OCI-LY3 (cell line): ENCODE data around the gene LMBRD2.
"Not testable (repeated sequence)": the region's sequence is repeated elsewhere in the genome, so short reads cannot be mapped to it uniquely, and the experiment has no call there.

Experiments
- H2AFZ ChIP-seq: fragments of 200-600, 300-600 bp; shearing (Covaris generic); 2 replicates; pipeline ENCODE4 v1.6.0; 2014; ENCODE audit warnings: antibody characterized with exemption, low read depth, low read length
- H3K27ac ChIP-seq: fragments of 200-600, 300-600 bp; sonication (generic); 2 replicates; pipeline ENCODE4 v1.5.1; 2014; ENCODE audit warnings: mild to moderate bottlenecking, low read length, moderate library complexity, mixed read lengths
- H3K27me3 ChIP-seq: fragments of 200-600, 300-600 bp; sonication (generic); 2 replicates; pipeline ENCODE4 v1.6.1; 2014; ENCODE audit warnings: low read depth, low read length, mixed read lengths
- H3K36me3 ChIP-seq: fragments of 200-600, 300-600 bp; sonication (generic); replicated peaks from 2 replicates; pipeline ENCODE3; 2014; ENCODE audit warnings: low read depth, low read length, mixed read lengths
- H3K4me1 ChIP-seq: fragments of 300-600, 200-600 bp; sonication (generic); 2 replicates; pipeline ENCODE4 v1.6.1; 2014; ENCODE audit warnings: low read length, mixed read lengths
- H3K4me2 ChIP-seq: fragments of 200-600, 300-600 bp; sonication (generic); 2 replicates; pipeline ENCODE4 v1.6.1; 2014; ENCODE audit warnings: low read length, mixed read lengths
- H3K4me3 ChIP-seq: fragments of 300-600, 200-600 bp; sonication (generic); 2 replicates; pipeline ENCODE4 v1.5.1; 2014; ENCODE audit warnings: antibody characterized with exemption, mild to moderate bottlenecking, low read length, moderate library complexity
- H3K79me2 ChIP-seq: fragments of 300-600, 200-600 bp; shearing (Covaris generic); 2 replicates; pipeline ENCODE4 v1.6.1; 2014; ENCODE audit warnings: mild to moderate bottlenecking, low read length, mixed read lengths
- H3K9ac ChIP-seq: fragments of 300-600, 200-600 bp; shearing (Covaris generic); 2 replicates; pipeline ENCODE4 v1.6.0; 2014; ENCODE audit warnings: mild to moderate bottlenecking, low read length, moderate library complexity
- H3K9me3 ChIP-seq: fragments of 200-600, 300-600 bp; shearing (Covaris generic); 2 replicates; pipeline ENCODE4 v1.6.1; 2014; ENCODE audit warnings: low read length, mixed read lengths; ENCODE audit not compliant: insufficient read depth
- H4K20me1 ChIP-seq: fragments of 200-600, 300-600 bp; sonication (generic); 2 replicates; pipeline ENCODE4 v1.6.1; 2016; ENCODE audit warnings: low read length, mixed read lengths; ENCODE audit not compliant: insufficient read depth
- EZH2phosphoT487 ChIP-seq: fragments of 200-600 bp; shearing (Covaris generic); IDR thresholded peaks from 2 replicates; pipeline ENCODE4 v1.6.1; 2018; ENCODE audit warnings: antibody characterized with exemption, mixed run types, low read depth
- TF ChIP-seq, protein P1 (sequence below): fragments of 200-600, 300-600 bp; sonication (generic); IDR thresholded peaks from 2 replicates; pipeline ENCODE4 v1.5.1; 2014; ENCODE audit warnings: antibody characterized with exemption, low read length, low read depth

The LMBRD2 gene

DNA sequence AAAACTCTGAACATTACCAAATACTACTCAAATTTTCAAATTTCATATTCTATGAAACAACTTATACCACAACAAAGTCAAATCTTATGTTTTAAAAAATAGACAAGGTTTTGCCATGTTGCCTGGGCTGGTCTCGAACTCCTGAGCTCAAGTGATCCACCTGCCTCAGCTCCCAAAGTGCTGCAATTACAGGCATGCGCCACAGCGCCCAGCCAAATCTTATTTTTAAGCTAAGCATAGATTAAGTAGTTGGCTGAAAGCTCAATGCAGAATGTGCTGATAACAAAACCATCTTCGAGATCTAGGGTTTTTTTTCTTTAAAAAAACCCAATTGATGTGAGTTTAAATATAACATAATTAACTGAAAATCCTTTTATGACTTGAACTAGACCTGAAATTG lies 6.4 kb downstream of the LMBRD2 start:
- Histone ChIP-seq H3K4me2 (no peak overlapping the region), H3K9ac (no peak overlapping the region), H3K79me2 (no peaks in the 10 kb centered on the region; the same call in 1 of the 2 replicates), H4K20me1 (no peaks in the 10 kb centered on the region), H3K9me3 (no peaks in the 10 kb centered on the region), H3K36me3 (peaks cover 10% of the 10 kb centered on the region), H2AFZ (no peak overlapping the region), H3K27ac (no peak overlapping the region), H3K4me3 (no peak overlapping the region), H3K4me1 (peaks cover under 1% of the 10 kb centered on the region; the same call in 1 of the 2 replicates), H3K27me3 (no peaks in the 10 kb centered on the region)
- TF ChIP-seq, protein P1, sequence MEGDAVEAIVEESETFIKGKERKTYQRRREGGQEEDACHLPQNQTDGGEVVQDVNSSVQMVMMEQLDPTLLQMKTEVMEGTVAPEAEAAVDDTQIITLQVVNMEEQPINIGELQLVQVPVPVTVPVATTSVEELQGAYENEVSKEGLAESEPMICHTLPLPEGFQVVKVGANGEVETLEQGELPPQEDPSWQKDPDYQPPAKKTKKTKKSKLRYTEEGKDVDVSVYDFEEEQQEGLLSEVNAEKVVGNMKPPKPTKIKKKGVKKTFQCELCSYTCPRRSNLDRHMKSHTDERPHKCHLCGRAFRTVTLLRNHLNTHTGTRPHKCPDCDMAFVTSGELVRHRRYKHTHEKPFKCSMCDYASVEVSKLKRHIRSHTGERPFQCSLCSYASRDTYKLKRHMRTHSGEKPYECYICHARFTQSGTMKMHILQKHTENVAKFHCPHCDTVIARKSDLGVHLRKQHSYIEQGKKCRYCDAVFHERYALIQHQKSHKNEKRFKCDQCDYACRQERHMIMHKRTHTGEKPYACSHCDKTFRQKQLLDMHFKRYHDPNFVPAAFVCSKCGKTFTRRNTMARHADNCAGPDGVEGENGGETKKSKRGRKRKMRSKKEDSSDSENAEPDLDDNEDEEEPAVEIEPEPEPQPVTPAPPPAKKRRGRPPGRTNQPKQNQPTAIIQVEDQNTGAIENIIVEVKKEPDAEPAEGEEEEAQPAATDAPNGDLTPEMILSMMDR: no peak
- TF ChIP-seq EZH2phosphoT487: no peak

DNA sequence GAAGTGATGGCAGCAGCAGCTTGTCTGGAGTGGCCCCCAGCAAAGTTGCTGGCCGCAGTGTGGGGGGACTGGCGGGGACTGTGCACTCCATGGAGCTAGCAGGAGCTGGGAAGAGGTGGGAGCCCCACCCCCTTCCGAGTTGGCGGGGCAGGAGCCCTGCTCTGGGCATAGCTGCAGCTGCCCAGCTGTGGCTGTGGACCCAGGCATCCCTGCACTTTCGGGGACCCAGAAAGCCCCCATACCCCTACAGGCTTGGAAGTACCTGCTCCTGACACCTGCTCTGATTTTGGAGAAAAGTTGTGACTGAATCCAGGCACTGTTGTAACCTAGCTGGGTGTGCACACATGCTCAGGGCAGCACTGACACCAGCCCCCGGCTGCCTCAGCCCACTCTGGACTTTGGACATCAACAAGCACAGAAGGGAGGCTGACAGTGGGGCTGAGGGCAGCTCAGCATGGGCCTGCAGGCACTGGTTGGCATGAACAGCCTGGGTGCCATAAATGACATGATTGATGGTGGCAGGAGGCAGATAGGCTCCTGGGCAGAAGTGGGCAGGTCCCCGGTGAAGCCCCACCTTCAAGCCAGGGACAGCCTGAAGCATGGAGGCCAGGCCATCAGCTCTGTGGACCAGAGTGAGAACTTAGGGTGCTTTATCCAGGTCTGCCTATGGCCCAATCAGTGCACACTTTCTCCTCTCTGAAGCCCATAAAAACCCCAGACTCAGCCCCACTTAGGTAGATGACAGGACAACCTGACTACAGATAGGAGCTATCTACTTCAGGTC lies 12.6 kb downstream of the LMBRD2 start:
- Histone ChIP-seq H3K27me3 (no peaks in the 10 kb centered on the region), H2AFZ (no peak overlapping the region), H3K79me2 (no peaks in the 10 kb centered on the region), H3K9ac (no peak overlapping the region), H3K27ac (no peak overlapping the region), H4K20me1 (no peaks in the 10 kb centered on the region), H3K4me2 (no peak overlapping the region), H3K9me3 (no peaks in the 10 kb centered on the region), H3K4me1 (no peaks in the 10 kb centered on the region), H3K4me3 (no peak overlapping the region), H3K36me3 (peaks cover 16% of the 10 kb centered on the region)
- TF ChIP-seq EZH2phosphoT487: no peak
- TF ChIP-seq, protein P1: no peak

DNA sequence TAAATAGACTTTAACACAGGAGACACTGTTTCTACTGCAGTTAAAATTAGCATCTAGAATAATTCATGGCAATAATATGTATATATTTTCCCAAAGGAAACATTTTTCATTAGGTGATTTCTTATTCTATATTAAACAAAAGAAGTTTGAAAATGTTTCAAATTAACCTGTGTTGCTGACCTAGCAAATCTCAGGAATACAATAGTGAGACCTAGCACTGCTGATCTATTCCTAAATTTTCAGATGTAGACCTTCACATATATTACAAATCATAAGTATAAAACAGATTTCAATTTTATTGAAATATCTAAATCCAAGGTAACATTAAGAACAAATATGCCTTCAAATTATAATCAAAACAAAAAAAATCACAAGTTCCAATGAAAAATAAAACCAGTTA lies 15.1 kb downstream of the LMBRD2 start:
- H3K4me2 ChIP-seq: no peak overlapping the region
- H3K9me3 ChIP-seq: no peaks in the 10 kb centered on the region
- H3K79me2 ChIP-seq: no peaks in the 10 kb centered on the region
- peaks cover 16% of the 10 kb centered on the region for H3K36me3 ChIP-seq
- no peak overlapping the region for H3K27ac ChIP-seq
- no peaks in the 10 kb centered on the region for H3K4me1 ChIP-seq
- H2AFZ ChIP-seq: no peak overlapping the region
- no peaks in the 10 kb centered on the region for H3K27me3 ChIP-seq
- no peak overlapping the region for H3K9ac ChIP-seq
- H3K4me3 ChIP-seq: no peak overlapping the region
- no peak for TF ChIP-seq EZH2phosphoT487
- TF ChIP-seq, protein P1: no peak
- no peaks in the 10 kb centered on the region for H4K20me1 ChIP-seq

DNA sequence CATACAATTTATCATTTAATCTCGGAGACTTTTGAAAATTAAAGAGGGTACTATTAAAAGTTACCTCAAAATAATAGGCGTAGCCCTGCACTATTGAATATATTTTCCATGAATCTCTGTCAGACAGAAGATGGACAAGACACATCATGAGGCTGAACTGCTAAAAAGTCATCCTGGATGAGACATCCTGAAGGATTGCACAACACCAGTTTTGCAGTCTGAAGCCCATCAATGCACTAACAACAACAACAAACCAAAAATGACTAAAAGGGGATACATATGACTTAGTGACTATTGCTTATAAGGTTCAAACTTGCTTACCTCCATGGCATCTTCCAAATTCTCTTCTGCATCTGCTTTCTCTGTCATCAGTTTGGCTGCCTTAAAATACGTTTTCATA lies 15.7 kb downstream of the LMBRD2 start:
- no peak overlapping the region for H3K9ac ChIP-seq
- H3K4me2 ChIP-seq: no peak overlapping the region
- H3K27ac ChIP-seq: no peak overlapping the region
- no peaks in the 10 kb centered on the region for H3K4me1 ChIP-seq
- no peaks in the 10 kb centered on the region for H3K9me3 ChIP-seq
- peaks cover 13% of the 10 kb centered on the region for H3K36me3 ChIP-seq
- no peak overlapping the region for H3K4me3 ChIP-seq
- H2AFZ ChIP-seq: no peak overlapping the region
- no peaks in the 10 kb centered on the region for H3K27me3 ChIP-seq
- TF ChIP-seq, protein P1: no peak
- TF ChIP-seq EZH2phosphoT487: no peak
- no peaks in the 10 kb centered on the region for H3K79me2 ChIP-seq
- no peaks in the 10 kb centered on the region for H4K20me1 ChIP-seq

DNA sequence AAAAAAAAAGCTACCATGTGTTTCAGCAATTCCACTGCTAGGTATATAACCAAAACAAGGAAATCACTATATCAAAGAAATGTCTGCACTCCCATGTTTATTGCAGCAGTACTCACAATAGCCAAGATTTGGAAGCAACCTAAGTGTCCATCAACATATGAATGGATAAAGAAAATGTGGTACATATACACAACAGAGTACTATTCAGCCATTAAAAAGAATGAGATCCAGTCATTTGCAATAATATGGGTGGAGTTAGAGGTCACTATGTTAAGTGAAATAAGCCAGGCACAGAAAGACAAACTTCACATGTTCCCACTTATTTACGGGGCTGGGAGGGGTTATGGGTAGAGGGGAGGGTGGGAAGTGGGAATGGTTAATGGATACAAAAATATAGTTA lies 18.7 kb downstream of the LMBRD2 start:
- H3K27me3 ChIP-seq, H3K9me3 ChIP-seq, H3K27ac ChIP-seq, H2AFZ ChIP-seq, H4K20me1 ChIP-seq, H3K9ac ChIP-seq, H3K4me3 ChIP-seq, H3K79me2 ChIP-seq, H3K4me1 ChIP-seq, H3K36me3 ChIP-seq, H3K4me2 ChIP-seq: not testable (repeated sequence)

DNA sequence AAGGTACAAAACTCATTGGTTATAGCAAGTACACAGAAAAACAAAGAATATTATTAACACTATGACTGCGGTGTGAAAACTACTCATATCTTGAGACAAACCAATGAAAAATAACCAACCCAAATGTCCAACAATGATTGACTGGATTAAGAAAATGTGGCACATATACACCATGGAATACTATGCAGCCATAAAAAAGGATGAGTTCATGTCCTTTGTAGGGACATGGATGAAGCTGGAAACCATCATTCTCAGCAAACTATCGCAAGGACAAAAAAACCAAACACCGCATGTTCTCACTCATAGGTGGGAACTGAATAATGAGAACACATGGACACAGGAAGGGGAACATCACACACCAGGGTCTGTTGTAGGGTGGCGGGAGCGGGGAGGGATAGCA lies 22.0 kb downstream of the LMBRD2 start:
- not testable (repeated sequence) for H3K9me3 ChIP-seq, H3K27me3 ChIP-seq, H3K4me3 ChIP-seq, H3K4me1 ChIP-seq, H3K9ac ChIP-seq, H4K20me1 ChIP-seq, H2AFZ ChIP-seq, H3K79me2 ChIP-seq, H3K27ac ChIP-seq, H3K4me2 ChIP-seq, H3K36me3 ChIP-seq
